Measurements from ENCODE around the gene FOXK2. TPM values are rescaled to one million over a fixed set of nuclear protein-coding genes. Genes with fewer than 3 reads are reported as not detected.

Gene FOXK2
- total RNA-seq, 1 experiment from 2014 or later, result 72.0 TPM

DNA sequence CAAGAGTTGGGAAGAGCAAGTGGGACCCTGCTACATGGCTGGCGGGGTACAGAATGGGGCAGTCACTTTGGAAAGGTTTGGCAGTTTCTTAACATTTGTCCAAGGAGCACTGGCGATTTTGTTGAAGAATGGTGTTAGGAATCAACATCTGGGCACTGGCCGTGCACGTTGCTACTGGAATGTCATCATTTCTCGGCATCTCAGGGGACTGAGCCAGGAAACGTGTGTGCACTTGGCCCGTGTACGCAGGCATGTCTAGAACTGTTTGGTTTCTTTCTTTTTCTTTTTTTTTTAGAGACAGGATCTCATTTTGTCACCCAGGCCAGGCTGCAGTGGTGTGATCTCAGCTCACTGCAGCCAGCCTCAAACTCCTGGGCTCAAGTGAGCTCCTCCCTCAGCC, 17.3 kb upstream of the FOXK2 start:
- H3K27me3 Mint-ChIP-seq (ENCODE audit: low read depth), result peaks cover 36% of the 10 kb centered on the region

More for the DNA sequence above, 17.3 kb upstream of the FOXK2 start:
- H3K56ac ChIP-seq (ENCODE audit: insufficient read length, low read depth, low read length), result no peak overlapping the region
- H3K4ac ChIP-seq (ENCODE audit: low read depth, low read length), result no peak overlapping the region
- H2AK5ac ChIP-seq (ENCODE audit: insufficient read length, low read length), result no peak overlapping the region
- no peaks in the 10 kb centered on the region for H4K20me1 ChIP-seq (ENCODE audit: control insufficient read depth, insufficient read depth, insufficient read length)
- H3K9me3 ChIP-seq (ENCODE audit: control insufficient read depth, low read depth, low read length), result no peaks in the 10 kb centered on the region
- no peak for DNase-seq
- no peak overlapping the region for H2BK5ac ChIP-seq (ENCODE audit: insufficient read length, low read length)
- H3K4me2 ChIP-seq (ENCODE audit: insufficient read depth, insufficient read length, low read length), result no peak overlapping the region
- no peak overlapping the region for H4K8ac ChIP-seq (replicated peaks; ENCODE audit: insufficient read length, low read depth, low read length)
- H2BK12ac ChIP-seq (ENCODE audit: insufficient read length, low read depth, low read length), result no peak overlapping the region
- no peak overlapping the region for H2BK120ac ChIP-seq (ENCODE audit: low read depth, low read length, poor library complexity, severe bottlenecking)
- no CpG with 5 or more reads among the region's 8 CpGs for WGBS (ENCODE audit: extremely low coverage, insufficient read length, low lambda C conversion rate)
- no peak overlapping the region for H2BK20ac ChIP-seq (ENCODE audit: low read depth, low read length, poor library complexity, severe bottlenecking)
- Mint-ChIP-seq H3K9me3 (peaks cover 0 to 3% of the 10 kb centered on the region in 2 experiments; a peak in 1 of 5 replicates), H3K4me1 (peaks cover 6% of the 10 kb centered on the region in 2 experiments; a peak in 3 of 4 replicates), H3K27ac (no peak overlapping the region), H3K4me3 (no peak overlapping the region), H3K36me3 (ENCODE audit: insufficient read depth in 1 of 3, low read depth in 3 of 3) (no peaks in the 10 kb centered on the region; a peak in 1 of 7 replicates)
- peaks cover 4% of the 10 kb centered on the region; the same call in 1 of the 2 replicates for H3K27me3 ChIP-seq (ENCODE audit: insufficient read depth, low read length)
- no peak overlapping the region for H3K23ac ChIP-seq (ENCODE audit: insufficient read length, low read depth, low read length)
- H2BK15ac ChIP-seq (ENCODE audit: low read depth, low read length), result no peak overlapping the region
- no peak overlapping the region for H4K91ac ChIP-seq (ENCODE audit: insufficient read length, low read depth, low read length)
- H3K79me1 ChIP-seq (ENCODE audit: insufficient read depth, low read depth, low read length, poor library complexity, severe bottlenecking), result no peaks in the 10 kb centered on the region
- no peak overlapping the region for H3K9ac ChIP-seq (ENCODE audit: extremely low read depth, insufficient read length, low read length)
- TF ChIP-seq, protein P1, sequence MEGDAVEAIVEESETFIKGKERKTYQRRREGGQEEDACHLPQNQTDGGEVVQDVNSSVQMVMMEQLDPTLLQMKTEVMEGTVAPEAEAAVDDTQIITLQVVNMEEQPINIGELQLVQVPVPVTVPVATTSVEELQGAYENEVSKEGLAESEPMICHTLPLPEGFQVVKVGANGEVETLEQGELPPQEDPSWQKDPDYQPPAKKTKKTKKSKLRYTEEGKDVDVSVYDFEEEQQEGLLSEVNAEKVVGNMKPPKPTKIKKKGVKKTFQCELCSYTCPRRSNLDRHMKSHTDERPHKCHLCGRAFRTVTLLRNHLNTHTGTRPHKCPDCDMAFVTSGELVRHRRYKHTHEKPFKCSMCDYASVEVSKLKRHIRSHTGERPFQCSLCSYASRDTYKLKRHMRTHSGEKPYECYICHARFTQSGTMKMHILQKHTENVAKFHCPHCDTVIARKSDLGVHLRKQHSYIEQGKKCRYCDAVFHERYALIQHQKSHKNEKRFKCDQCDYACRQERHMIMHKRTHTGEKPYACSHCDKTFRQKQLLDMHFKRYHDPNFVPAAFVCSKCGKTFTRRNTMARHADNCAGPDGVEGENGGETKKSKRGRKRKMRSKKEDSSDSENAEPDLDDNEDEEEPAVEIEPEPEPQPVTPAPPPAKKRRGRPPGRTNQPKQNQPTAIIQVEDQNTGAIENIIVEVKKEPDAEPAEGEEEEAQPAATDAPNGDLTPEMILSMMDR (conservative IDR thresholded peaks at IDR 0.05), result no peak
- H3K4me1 ChIP-seq (ENCODE audit: insufficient read depth, low read length), result no peaks in the 10 kb centered on the region
- no peak overlapping the region; the same call in 1 of the 2 replicates for H3K14ac ChIP-seq (ENCODE audit: insufficient read depth, low read length)
- no peak overlapping the region for H3K18ac ChIP-seq (ENCODE audit: insufficient read length, low read depth, low read length)
- H3K27ac ChIP-seq (ENCODE audit: insufficient read length, low read depth, low read length), result no peak overlapping the region
- H2AFZ ChIP-seq (ENCODE audit: low read length), result no peak overlapping the region
- H3T11ph ChIP-seq (ENCODE audit: low read length), result no peak overlapping the region
- peaks cover 4% of the 10 kb centered on the region for H3K23me2 ChIP-seq (ENCODE audit: insufficient read length, low read depth, low read length, poor library complexity, severe bottlenecking)
- no peak overlapping the region for H4K5ac ChIP-seq (ENCODE audit: insufficient read length, low read depth, low read length)
- H3K79me2 ChIP-seq (ENCODE audit: insufficient read depth, low read length), result no peaks in the 10 kb centered on the region

All from H9 (cell line).